Measurements from ENCODE around the gene SLC12A7.

DNA sequence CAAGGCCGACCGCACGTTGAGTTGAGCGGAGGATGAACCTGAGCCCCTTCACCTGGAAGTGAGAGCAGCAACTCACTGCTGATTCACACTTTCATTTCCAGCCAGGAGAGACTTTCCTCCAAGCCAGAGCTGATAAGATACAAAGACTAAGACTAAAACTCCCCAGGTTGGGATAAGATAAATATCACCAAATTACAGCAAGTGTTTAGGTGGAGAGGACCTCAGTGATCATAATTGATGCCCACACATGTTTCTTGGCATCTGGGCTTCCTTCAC, 109.7 kb downstream of the SLC12A7 start:
- TF ChIP-seq, protein P1, sequence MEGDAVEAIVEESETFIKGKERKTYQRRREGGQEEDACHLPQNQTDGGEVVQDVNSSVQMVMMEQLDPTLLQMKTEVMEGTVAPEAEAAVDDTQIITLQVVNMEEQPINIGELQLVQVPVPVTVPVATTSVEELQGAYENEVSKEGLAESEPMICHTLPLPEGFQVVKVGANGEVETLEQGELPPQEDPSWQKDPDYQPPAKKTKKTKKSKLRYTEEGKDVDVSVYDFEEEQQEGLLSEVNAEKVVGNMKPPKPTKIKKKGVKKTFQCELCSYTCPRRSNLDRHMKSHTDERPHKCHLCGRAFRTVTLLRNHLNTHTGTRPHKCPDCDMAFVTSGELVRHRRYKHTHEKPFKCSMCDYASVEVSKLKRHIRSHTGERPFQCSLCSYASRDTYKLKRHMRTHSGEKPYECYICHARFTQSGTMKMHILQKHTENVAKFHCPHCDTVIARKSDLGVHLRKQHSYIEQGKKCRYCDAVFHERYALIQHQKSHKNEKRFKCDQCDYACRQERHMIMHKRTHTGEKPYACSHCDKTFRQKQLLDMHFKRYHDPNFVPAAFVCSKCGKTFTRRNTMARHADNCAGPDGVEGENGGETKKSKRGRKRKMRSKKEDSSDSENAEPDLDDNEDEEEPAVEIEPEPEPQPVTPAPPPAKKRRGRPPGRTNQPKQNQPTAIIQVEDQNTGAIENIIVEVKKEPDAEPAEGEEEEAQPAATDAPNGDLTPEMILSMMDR (IDR thresholded peaks at IDR 0.05) = no peak
- TF ChIP-seq POLR2A (IDR thresholded peaks at IDR 0.05) = no peak
